GM12864 (cell line): ENCODE results near the gene SLC25A34.

Experiments
- DNase-seq: peaks from one replicate; pipeline ENCODE4 v3.0.0-alpha.2; 2011; ENCODE audit warnings: low read depth
- H3K4me3 ChIP-seq: 2 replicates; pipeline ENCODE4 v1.5.1; 2011; ENCODE audit warnings: mild to moderate bottlenecking, low read depth, low read length, control low read depth
- CTCF ChIP-seq: IDR thresholded peaks from 2 replicates; pipeline ENCODE4 v1.5.1; 2011; ENCODE audit warnings: low read depth, mild to moderate bottlenecking, moderate library complexity, low read length, control low read depth, inconsistent platforms; ENCODE audit errors: missing control alignments

SLC25A34 gene

DNA sequence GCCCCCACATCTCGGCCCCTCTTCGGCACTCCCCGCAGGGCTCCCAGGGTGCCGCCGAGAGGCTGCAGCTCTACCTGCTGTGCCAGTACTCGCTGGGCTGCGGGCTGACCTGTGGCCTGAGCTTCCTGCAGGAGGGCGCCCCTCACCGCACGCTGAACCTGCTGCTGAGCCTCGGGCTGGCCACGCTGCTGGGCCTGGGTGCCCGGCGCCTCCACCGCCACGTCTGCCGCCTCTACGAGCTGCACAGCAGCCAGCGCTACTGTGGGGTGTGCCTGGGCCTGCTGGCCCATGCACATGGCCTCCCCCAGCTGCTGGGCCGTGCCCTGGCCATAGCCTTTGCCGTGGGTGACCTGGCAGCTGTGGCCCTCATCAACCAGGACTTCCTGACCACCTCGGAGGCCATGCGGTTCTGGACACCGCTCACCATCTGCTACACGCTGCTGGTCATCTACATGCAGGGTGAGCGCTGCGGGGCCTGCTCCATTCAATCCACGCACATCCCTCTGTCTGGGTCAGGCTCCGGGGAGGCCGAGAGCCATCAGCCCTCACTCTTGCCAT lies 8.1 kb downstream of the SLC25A34 start:
- no peak for TF ChIP-seq CTCF
- DNase-seq: no peak
- H3K4me3 ChIP-seq: no peak overlapping the region

DNA sequence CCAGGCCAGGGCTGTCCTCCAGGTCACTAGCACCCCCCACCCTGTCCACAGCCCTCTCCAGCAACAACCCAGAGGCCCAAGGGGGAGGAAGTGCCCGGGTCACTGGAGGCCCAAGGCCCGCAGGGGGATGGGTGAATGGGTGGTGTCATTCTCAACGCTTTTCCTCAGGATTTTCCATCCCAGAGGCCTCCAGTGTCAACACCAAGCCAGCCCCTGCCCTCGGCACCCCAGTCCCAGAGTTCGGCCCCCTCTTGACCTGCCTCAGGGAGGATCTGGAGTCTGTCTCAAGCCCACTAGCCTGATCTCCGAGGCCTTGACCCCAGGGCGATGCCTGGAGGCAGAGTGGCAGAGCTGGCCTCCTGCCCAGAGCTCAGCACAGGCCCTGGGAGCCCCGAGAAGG lies 11.3 kb downstream of the SLC25A34 start:
- no peak for DNase-seq
- no peak for TF ChIP-seq CTCF
- H3K4me3 ChIP-seq: no peak overlapping the region

GRCh38 chr1:15748264-15748663 lies 12.2 kb downstream of the SLC25A34 start:
- DNase-seq: no peak
- H3K4me3 ChIP-seq: no peak overlapping the region
- TF ChIP-seq CTCF: no peak

DNA sequence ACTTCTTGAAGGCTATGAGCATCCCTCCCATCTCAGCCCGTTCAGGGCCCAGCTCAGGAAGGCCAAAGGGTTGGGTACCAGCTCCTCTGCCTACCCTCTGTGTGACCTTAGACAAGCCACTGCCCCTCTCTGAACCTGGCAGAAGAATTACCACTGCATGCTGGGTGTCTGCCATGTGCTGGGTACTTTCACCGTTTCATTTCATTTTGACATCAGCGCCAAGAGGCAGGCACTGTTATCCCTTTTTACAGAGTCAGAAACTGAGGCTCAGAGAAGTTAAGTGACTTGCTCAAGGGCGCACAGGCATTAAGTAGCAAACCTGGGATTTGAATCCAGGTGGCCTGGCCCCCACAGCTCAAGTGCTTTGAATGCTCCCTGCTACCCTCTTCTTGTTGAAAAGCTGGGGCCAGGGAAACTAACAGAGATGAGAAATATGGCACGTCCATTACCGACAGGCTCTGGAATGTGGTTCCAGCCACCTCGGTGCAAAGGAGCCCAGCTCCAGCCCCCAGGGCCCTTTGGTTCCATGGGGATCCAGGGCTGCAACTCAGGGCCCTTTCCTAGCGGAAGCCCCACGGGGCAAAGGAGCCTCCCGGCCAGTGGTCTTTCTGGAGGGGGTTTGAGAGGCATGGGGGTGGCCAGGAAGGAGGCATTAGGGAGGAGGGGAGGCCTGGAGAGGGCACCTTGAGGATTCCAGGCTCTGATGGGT lies 12.8 kb downstream of the SLC25A34 start:
- DNase-seq: no peak
- TF ChIP-seq CTCF: no peak
- H3K4me3 ChIP-seq: no peak overlapping the region

DNA sequence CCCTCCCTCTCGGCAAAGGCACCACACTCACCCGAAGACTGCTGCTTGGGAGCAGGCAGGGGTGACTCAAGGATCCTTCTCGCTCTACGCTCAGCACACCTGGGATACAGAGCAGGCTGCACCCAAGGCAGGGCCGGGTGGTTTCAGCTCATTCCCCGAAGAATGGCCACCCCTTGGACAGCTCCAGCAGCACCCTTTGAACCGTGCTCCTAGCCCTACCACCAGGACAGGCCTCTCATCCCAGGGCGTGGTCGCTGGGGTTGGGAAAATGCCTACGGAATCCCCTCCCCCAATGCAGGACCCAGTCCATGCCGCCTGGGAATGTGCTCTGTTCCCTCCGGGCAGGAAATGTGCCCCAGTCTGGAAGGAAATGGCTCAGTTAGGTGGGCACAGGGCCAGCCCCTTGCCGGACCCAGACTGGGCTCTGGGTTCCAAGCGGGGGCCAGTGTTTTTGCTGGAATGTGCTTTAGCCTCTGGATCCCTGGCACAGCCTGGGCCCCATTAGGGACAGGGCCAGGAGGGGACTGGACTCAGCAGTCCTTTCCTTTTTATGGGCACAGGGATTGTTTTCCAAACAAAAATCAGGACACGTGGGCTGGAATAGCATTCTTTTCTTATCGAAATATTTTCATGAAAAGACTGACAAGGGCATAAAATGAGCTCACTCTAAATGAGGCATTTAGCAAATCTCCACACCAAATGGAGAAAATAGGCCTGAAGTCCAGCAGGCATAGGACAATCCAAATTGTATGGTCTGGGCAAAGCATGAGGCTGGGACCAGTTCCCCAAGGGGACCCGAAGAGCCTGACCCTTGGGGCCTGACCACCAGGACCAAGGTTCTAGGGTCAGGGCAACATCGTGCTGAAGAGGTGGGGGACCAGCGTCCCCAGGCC lies 13.6 kb downstream of the SLC25A34 start:
- TF ChIP-seq CTCF: no peak
- H3K4me3 ChIP-seq: no peak overlapping the region
- DNase-seq: no peak

DNA sequence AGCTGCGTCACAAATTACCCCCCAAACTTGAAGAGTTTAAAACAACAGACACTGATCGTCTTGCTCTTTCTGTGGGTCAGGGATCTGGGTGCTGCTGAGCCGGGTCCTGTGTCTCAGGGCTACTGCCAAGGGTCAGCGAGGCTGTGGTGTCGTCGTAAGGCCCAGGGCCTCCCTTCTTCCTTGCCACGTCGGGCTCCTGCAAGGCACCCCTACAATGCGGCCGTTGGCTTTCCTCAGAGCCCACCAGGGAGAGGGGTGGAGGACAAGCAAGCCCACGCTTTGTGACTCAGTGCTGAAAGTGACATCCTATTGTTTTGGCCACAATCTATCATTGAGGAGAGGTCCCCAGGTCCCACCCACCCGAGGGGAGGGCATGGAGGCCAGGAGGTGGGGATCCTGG lies 14.9 kb downstream of the SLC25A34 start:
- H3K4me3 ChIP-seq: no peak overlapping the region
- no peak for DNase-seq
- no peak for TF ChIP-seq CTCF

- no peak overlapping the region for H3K4me3 ChIP-seq
- DNase-seq: no peak
- no peak for TF ChIP-seq CTCF
These were observed 15.7 kb downstream of the SLC25A34 start for GRCh38 chr1:15751717-15752116.
